Coronary artery (tissue), 2 donors: ENCODE data around the gene PDCD6IP.
"Not testable (repeated sequence)": the region's sequence is repeated elsewhere in the genome, so short reads cannot be mapped to it uniquely, and the experiment has no call there.

Experiments used
- DNase-seq: peaks from one replicate; pipeline ENCODE4 v3.0.0-alpha.2; 2017; ENCODE audit warnings: low spot score
- H3K27ac ChIP-seq, 2 donors: fragments of 200-600 bp; sonication (generic); one replicate each; pipeline ENCODE4 v1.5.1; 2016 to 2019
- H3K4me3 ChIP-seq: fragments of 200-600 bp; sonication (generic); 2 replicates; pipeline ENCODE4 v1.5.1; 2016; ENCODE audit warnings: mild to moderate bottlenecking, moderate library complexity
- TF ChIP-seq, protein P1 (sequence below): fragments of 200-600 bp; sonication (generic); IDR thresholded peaks from one replicate; pipeline ENCODE4 v1.5.1; 2019; ENCODE audit warnings: antibody characterized with exemption

Gene PDCD6IP

DNA sequence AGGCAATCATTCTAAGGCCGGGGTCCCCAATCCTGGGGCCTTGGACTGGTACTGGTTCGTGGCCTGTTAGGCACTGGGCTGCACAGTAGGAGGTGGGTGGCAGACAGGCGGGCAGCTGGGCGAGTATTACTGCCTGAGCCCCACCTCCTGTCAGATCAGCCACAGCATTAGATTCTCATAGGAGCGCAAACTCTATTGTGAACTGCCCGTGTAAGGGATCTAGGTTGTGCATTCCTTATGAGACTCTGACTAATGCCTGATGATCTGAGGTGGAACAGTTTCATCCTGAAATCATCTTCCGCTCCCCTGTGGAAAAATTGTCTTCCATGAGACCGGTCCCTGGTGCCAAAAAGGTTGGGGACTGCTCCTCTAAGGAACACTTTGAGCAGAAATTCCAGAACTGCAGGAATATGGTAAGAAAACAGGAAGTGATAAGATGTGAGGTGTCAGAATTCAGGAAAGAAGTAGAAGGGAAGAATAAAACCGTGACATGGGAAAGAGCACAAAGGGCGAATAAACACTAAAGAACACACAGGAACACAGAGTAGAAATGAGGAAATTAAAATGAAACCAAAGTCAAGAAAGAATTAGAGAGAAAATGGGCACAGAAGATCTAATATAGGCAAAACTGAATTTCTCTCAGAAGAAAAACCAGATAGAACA, 57.6 kb downstream of the PDCD6IP start:
- TF ChIP-seq, protein P1, sequence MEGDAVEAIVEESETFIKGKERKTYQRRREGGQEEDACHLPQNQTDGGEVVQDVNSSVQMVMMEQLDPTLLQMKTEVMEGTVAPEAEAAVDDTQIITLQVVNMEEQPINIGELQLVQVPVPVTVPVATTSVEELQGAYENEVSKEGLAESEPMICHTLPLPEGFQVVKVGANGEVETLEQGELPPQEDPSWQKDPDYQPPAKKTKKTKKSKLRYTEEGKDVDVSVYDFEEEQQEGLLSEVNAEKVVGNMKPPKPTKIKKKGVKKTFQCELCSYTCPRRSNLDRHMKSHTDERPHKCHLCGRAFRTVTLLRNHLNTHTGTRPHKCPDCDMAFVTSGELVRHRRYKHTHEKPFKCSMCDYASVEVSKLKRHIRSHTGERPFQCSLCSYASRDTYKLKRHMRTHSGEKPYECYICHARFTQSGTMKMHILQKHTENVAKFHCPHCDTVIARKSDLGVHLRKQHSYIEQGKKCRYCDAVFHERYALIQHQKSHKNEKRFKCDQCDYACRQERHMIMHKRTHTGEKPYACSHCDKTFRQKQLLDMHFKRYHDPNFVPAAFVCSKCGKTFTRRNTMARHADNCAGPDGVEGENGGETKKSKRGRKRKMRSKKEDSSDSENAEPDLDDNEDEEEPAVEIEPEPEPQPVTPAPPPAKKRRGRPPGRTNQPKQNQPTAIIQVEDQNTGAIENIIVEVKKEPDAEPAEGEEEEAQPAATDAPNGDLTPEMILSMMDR = no peak
- Histone ChIP-seq H3K4me3 (no peak overlapping the region), H3K27ac (no peak overlapping the region)
- DNase-seq = no peak

DNA sequence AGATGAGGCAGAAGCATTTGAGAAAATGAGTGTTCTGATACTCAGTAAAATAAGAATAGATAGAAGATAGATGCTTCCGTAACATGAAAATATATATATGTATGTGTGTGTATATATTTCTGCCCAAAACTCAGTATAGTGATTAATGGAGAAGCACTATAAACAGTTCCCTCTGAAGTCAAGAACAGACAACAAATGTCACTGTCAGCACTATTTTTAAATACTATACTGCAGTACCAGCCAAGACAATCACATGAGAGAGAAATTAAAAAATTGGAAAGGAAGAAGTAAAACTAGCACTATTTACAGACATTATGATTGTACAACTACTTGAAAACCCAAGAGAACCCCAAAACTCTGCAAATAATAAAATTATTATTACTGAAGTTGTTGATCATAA, 59.3 kb downstream of the PDCD6IP start:
- not testable (repeated sequence) for H3K4me3 ChIP-seq, DNase-seq, H3K27ac ChIP-seq

DNA sequence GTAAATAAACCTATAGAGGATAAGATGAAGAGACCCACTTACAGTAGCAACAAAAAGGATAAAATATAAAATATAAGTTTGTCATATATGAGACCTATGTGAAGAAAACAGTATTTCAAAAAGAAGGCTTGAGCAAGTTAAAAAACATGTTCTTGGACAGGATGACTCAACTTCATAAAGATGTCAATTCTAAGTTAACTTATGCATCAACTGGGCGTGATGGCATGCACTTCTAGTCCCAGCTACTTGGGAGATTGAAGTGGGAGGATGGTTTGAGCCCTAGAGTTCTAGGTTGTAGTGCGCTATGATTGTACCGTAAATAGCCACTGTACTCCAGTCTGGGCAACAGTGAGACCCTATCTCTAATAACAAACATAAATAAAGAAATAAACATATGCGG, 59.7 kb downstream of the PDCD6IP start:
- TF ChIP-seq, protein P1 = no peak
- DNase-seq = no peak
- Histone ChIP-seq H3K27ac (no peak overlapping the region), H3K4me3 (no peak overlapping the region)

DNA sequence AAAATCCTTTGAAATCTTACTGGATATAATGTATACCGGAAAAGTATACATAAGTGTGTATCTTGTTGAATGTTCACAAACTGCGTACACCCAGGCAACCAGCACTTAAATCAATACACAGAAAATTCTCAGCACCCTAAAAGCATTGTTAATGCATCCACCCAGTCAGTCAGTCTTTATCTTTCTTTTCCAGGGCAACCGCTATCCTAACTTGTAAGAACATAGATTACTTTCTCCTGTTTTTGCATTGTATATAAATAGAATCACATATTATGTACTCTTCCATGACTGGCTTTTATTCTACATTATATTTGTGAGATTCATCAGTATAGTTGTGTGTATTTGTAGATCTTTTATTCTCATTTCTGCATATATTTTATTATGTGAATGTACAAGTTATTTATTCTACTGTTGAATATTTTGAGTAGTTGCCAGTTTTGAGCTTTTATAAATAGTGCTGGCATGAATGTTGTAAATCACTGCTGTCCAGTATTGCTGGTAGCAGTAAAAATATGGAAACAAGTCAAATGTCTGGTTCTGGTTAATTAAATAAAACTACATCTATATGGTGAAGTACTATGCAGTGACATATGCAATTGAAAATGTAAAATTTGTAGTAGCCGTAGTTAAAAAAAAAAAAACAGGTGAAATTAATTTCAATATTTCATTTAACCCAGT, 62.1 kb downstream of the PDCD6IP start:
- H3K27ac ChIP-seq = no peak overlapping the region

DNA sequence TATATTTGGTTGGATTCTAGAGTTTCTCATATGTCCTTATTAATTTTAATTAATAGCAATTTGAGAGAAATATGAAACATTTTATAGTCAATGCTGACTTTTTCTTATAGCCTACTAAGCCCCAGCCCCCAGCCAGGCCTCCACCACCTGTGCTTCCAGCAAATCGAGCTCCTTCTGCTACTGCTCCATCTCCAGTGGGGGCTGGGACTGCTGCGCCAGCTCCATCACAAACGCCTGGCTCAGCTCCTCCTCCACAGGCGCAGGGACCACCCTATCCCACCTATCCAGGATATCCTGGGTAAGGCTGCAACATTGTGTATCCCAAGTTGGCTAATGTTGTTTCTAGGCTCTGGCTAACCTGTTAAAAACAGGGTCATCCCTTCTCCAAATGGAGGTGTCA, 66.7 kb downstream of the PDCD6IP start:
- no peak overlapping the region for H3K27ac ChIP-seq
- no peak overlapping the region for H3K4me3 ChIP-seq
- TF ChIP-seq, protein P1 = no peak
- no peak for DNase-seq

More for the DNA sequence above, 62.1 kb downstream of the PDCD6IP start:
- H3K4me3 ChIP-seq = no peak overlapping the region
- TF ChIP-seq, protein P1 = no peak
- DNase-seq = no peak

DNA sequence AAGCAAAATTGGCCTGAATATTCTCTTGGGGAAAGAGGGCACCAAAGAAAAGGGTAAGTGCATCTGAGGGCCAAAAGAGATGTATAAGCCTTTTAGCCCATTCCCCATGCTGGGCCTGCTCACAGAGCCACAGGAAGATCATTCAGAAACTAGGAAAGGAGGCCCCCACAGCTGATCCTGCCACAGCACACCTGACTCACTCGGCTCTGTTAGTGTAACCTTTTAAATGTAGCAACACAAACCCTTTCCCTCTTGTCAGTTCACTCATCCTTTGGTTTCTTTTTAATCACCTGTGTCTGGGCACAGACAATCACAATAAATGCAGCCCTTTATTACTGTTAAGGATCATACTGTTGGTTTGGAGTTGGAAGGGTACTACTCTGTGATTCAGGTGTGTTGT, 69.9 kb downstream of the PDCD6IP start:
- Histone ChIP-seq H3K27ac (no peak overlapping the region), H3K4me3 (no peak overlapping the region)
- no peak for DNase-seq
- TF ChIP-seq, protein P1 = no peak

DNA sequence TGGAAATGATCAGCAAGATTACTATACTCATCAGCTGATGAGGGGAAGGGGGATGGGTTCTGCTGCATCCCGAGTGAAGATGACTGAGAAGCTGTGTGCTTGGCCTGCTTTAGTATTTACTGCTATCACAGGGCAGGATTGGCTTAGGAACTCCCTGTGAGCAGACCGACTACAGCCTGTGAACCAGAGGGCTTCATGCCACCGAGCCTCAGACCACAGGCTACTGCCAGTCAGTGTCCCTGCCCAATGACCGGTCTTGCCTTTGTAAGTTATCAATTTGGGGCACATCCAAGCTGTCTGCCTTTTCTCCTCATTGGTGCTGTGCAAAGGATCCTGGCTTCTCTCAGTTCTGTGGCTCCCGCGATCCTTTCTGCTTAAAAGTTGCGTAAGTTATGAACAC, 71.5 kb downstream of the PDCD6IP start:
- DNase-seq = no peak
- Histone ChIP-seq H3K4me3 (no peak overlapping the region), H3K27ac (no peak overlapping the region)
- TF ChIP-seq, protein P1 = no peak
